Measurements from ENCODE around the gene SLC35A4. TPM values are rescaled to one million over a fixed set of nuclear protein-coding genes. Genes with fewer than 3 reads are reported as not detected.
A peak's percentile ranks its signal among the peaks of the same experiment; 100 is the strongest.

The SLC35A4 gene
- total and polyA plus RNA-seq, 2 of the 13 experiments (the other 11 are each of a cell fraction or from before 2014, with no cell fraction given): 0.71 to 4.0 TPM

DNA sequence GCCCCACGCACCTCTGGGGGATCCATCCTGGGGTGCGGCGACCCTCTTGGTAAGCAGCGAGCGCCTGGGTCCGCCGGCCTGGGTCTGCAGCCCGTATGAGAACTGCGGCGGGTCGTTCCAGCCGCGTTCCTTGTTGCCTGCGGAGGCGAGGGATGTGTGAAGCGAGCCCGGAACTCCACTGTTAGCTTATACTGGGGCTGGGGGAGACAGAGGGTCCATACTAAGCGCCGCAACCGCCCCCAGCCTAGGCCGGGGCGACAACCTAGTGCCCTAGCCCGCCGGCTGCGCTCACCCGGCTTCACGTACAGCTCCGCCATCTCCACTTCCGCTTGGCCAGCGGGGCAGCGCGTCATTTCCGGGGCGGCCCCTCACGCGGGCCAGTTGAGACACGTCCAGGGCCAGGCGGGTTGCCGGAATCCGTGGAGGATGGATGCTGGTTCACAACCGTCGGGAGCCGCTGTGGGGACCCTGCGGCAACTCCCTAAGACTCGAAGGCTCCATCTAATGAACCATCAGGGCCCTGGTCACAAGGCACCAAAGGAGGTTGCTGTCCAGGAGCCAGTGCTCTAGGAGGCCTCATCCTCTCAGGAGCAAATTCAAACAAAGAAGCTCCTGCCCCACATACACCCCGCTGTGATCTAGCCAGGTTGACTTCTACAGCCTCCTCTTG lies 7.4 kb upstream of the SLC35A4 start, which contains the start of gene SRA1:
SRA1 (minus strand) TSS at position 338 of the 670 bp plus-strand sequence; CDS start at position 317, 21 bp downstream.
- Histone ChIP-seq H3K79me2 (ENCODE audit: insufficient read depth, low read length) (peaks cover 36% of the 10 kb centered on the region), H3K4me3 (replicated peaks in 1 of 3; ENCODE audit: insufficient read depth in 1 of 3, low read depth in 2 of 3, low read length in 3 of 3) (peak within 1 kb of the TSS; percentile 80 to 96 (median 84)), H3K36me3 (replicated peaks in 1 of 2; ENCODE audit: control insufficient read depth in 1 of 2, insufficient read depth in 2 of 2, low read length in 2 of 2) (peaks cover 0 to 4% of the 10 kb centered on the region in 2 experiments; a peak in 2 of 5 replicates), H3K4me2 (ENCODE audit: low read depth, low read length) (peak within 1 kb of the TSS; percentile 97), H3K27ac (ENCODE audit: extremely low read length, insufficient read depth, low read length) (peak within 1 kb of the TSS; percentile 55), H3K9ac (ENCODE audit: insufficient read depth, low read depth, low read length) (peak within 1 kb of the TSS; percentile 85), H3K9me3 (ENCODE audit: low read length) (no peaks in the 10 kb centered on the region), H3K4me1 (ENCODE audit: insufficient read depth, low read length) (peaks cover 37% of the 10 kb centered on the region), H3K27me3 (ENCODE audit: control insufficient read depth in 1 of 2, insufficient read depth in 2 of 2, low read length in 2 of 2) (no peaks in the 10 kb centered on the region), H4K20me1 (ENCODE audit: insufficient read depth, low read length) (no peaks in the 10 kb centered on the region; the same call in 1 of the 2 replicates), H2AFZ (ENCODE audit: low read length) (no peak within 1 kb of the TSS)
- BruUV-seq (replicated peaks): no TSS peak
- FAIRE-seq (peak; percentile 68), ATAC-seq (peak; percentile 95), DNase-seq (ENCODE audit: low spot score) (peak; percentile 85)
- WGBS (ENCODE audit: low lambda C conversion rate): 0% methylated on average over 2 of the region's 46 CpGs
- ChIA-PET POLR2A (interaction anchor here (0.9 to 3.3 kb wide), 16 partner anchors 9 to 168 kb away, joined by 3 to 70 read pairs (median 7); partner anchors contain the start of genes CD14, EIF4EBP3, HARS1 and HARS2), CTCF (ENCODE audit: low intra/inter-chr PET ratio, low total read pairs) (no interaction called here)
- in situ Hi-C loops (cut with HindIII; ENCODE audit: extremely low pct_ligation_motif_present, low pct_unique_long_range_greater_than_20kb) (no loop called here), intact Hi-C loops (cut with micrococcal nuclease; ENCODE audit: unreplicated experiment) (loop anchor here (5.0 kb wide), 1 partner anchor 160 kb away; no protein-coding TSS in a partner anchor)
- TF ChIP-seq SMAD3 (CRISPR knock-in tag; IDR thresholded peaks at IDR 0.05) (no peak), KDM2A (CRISPR knock-in tag; IDR thresholded peaks at IDR 0.05; ENCODE audit: borderline replicate concordance, low read depth) (peak; percentile 99), ZNF205 (CRISPR knock-in tag; IDR thresholded peaks at IDR 0.05) (no peak), MIER2 (CRISPR knock-in tag; IDR thresholded peaks at IDR 0.05) (peak; percentile 54; the same call in 1 of the 2 replicates), PITX1 (CRISPR knock-in tag; IDR thresholded peaks at IDR 0.05) (peak; percentile 49; the same call in 1 of the 2 replicates), TSC22D2 (CRISPR knock-in tag; IDR thresholded peaks at IDR 0.05; ENCODE audit: borderline replicate concordance) (peak; percentile 92; the same call in 1 of the 2 replicates), NCOR1 (IDR thresholded peaks at IDR 0.05; ENCODE audit: borderline replicate concordance, low read length) (no peak), ZNF674 (CRISPR knock-in tag; IDR thresholded peaks at IDR 0.05; ENCODE audit: low read depth) (0 out of 2 replicates have a peak, but pooled peaks have one; percentile 62)
- TF ChIP-seq, protein P1, sequence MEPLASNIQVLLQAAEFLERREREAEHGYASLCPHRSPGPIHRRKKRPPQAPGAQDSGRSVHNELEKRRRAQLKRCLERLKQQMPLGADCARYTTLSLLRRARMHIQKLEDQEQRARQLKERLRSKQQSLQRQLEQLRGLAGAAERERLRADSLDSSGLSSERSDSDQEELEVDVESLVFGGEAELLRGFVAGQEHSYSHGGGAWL (CRISPR knock-in tag; IDR thresholded peaks at IDR 0.05): peak; percentile 90
- TF ChIP-seq, protein P2, sequence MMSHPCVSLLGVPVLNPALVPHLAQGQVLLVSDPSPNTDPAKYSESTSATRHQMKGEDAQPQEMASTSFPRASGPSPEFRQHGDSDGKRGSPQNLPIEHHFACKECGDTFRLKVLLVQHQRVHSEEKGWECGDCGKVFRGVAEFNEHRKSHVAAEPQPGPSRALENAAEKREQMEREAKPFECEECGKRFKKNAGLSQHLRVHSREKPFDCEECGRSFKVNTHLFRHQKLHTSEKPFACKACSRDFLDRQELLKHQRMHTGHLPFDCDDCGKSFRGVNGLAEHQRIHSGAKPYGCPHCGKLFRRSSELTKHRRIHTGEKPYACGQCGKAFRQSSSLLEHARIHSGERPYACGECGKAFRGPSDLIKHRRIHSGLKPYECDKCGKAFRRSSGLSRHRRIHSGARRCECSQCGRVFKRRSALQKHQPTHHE (CRISPR knock-in tag; IDR thresholded peaks at IDR 0.05; ENCODE audit: borderline replicate concordance): peak; percentile 43; the same call in 1 of the 2 replicates
- TF ChIP-seq, protein P3, sequence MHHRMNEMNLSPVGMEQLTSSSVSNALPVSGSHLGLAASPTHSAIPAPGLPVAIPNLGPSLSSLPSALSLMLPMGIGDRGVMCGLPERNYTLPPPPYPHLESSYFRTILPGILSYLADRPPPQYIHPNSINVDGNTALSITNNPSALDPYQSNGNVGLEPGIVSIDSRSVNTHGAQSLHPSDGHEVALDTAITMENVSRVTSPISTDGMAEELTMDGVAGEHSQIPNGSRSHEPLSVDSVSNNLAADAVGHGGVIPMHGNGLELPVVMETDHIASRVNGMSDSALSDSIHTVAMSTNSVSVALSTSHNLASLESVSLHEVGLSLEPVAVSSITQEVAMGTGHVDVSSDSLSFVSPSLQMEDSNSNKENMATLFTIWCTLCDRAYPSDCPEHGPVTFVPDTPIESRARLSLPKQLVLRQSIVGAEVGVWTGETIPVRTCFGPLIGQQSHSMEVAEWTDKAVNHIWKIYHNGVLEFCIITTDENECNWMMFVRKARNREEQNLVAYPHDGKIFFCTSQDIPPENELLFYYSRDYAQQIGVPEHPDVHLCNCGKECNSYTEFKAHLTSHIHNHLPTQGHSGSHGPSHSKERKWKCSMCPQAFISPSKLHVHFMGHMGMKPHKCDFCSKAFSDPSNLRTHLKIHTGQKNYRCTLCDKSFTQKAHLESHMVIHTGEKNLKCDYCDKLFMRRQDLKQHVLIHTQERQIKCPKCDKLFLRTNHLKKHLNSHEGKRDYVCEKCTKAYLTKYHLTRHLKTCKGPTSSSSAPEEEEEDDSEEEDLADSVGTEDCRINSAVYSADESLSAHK (CRISPR knock-in tag; IDR thresholded peaks at IDR 0.05; ENCODE audit: borderline replicate concordance): peak; percentile 82; the same call in 1 of the 2 replicates
- TF ChIP-seq, protein P4, sequence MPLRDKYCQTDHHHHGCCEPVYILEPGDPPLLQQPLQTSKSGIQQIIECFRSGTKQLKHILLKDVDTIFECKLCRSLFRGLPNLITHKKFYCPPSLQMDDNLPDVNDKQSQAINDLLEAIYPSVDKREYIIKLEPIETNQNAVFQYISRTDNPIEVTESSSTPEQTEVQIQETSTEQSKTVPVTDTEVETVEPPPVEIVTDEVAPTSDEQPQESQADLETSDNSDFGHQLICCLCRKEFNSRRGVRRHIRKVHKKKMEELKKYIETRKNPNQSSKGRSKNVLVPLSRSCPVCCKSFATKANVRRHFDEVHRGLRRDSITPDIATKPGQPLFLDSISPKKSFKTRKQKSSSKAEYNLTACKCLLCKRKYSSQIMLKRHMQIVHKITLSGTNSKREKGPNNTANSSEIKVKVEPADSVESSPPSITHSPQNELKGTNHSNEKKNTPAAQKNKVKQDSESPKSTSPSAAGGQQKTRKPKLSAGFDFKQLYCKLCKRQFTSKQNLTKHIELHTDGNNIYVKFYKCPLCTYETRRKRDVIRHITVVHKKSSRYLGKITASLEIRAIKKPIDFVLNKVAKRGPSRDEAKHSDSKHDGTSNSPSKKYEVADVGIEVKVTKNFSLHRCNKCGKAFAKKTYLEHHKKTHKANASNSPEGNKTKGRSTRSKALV (CRISPR knock-in tag; IDR thresholded peaks at IDR 0.05): no peak
- TF ChIP-seq, protein P5, sequence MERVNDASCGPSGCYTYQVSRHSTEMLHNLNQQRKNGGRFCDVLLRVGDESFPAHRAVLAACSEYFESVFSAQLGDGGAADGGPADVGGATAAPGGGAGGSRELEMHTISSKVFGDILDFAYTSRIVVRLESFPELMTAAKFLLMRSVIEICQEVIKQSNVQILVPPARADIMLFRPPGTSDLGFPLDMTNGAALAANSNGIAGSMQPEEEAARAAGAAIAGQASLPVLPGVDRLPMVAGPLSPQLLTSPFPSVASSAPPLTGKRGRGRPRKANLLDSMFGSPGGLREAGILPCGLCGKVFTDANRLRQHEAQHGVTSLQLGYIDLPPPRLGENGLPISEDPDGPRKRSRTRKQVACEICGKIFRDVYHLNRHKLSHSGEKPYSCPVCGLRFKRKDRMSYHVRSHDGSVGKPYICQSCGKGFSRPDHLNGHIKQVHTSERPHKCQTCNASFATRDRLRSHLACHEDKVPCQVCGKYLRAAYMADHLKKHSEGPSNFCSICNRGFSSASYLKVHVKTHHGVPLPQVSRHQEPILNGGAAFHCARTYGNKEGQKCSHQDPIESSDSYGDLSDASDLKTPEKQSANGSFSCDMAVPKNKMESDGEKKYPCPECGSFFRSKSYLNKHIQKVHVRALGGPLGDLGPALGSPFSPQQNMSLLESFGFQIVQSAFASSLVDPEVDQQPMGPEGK (CRISPR knock-in tag; IDR thresholded peaks at IDR 0.05): peak; percentile 60; the same call in 1 of the 2 replicates
- TF ChIP-seq, protein P6, sequence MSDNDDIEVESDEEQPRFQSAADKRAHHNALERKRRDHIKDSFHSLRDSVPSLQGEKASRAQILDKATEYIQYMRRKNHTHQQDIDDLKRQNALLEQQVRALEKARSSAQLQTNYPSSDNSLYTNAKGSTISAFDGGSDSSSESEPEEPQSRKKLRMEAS (IDR thresholded peaks at IDR 0.05): peak; percentile 87

All from HepG2 (cell line).